ENCODE data around the gene DIS3L2.

The DIS3L2 gene

DNA sequence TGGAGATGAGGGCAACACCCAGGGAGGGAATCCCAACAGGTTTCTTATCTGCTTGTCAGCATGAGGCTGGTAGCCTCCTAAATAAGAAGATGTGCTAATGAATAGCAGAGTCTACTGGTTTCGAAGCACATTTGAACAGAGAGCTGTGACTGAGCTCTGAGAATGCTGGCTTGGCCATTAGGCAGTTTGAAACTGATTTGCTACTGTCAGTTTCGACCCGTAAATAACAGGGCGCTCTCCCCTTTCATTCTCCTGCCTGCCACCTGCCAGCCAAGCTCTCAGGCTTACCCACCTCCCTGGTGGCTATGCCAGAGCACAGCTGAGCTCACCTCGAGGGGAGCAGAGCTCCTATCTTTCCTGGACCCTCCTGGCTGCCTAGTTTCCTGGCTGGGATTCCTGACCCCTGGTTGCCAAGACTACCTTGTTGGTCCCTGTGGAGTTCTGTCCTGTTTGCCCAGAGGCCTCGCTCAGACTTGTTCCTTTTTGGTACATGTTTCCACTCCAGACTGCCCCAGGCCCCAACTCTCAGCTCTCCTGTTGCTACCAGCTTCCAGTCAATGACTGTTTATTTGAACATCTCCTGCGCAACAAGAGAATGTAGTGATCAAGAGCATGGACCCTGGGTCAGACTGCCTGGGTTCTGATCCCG is 314.7 kb downstream of the DIS3L2 start:
- no peak for DNase-seq

DNA sequence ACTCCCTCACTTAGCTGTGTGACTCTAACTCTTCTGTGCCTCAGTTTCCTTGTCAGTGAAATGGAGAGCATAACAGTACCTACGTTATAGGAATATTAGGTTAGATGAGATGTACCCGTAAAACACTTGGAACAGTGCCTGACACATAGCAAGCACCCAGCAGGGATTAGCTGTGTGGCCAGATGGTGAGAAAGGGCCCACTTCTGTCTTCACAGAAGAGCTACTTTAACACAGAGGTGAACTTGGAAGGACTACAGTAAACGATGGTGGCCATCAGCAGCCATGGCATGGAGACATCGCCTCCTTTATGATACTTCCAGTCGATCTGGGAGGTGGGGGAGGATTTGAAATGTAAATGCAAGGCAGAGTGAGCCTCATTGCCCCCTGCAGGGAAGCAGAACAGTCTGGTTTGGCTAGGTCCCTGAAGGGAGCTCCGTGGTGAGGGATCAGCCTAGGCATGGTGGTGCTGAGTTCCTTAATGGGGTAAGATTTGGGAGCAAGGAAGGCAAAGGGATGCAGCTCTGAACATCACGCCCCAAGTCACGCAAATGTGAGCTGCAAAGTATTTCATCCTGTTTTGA is 315.3 kb downstream of the DIS3L2 start:
- no peak for DNase-seq

DNA sequence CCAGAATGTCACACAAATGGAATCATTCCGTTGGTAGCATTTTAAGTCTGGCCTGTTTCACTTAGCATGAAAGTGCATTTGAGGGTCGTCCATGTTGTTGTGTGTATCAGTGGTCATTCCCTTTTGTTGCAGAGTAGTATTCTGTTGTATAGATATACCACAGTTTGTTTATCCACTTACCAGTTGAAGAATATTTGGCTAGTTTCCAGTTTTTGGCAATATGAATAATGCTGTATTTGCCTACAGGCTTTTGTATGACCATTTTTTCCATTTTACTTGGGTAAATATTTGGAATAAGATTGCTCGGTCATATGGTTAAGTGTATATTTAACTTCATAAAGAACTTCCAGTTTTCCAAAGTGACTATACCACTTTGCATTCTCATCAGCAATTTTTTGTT is 317.0 kb downstream of the DIS3L2 start:
- DNase-seq = no peak

DNA sequence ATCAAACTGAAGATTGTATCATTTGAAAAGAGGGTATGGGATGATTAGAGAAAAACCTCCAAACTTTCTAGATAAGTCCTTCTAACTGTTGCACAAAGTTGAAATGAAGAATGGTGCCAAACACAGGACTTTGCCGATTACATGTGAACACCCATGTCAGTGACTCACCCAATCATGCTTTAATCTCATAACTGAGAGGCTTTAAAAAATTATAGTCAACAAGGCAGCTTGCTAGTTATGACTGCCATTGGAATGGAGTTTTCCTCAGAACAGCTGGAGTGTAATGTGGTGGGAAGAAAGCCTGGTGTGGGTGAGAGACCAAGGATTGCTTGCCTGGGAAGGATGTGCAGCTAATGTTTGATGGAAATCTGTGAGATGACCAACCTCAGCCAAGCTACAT is 318.8 kb downstream of the DIS3L2 start:
- DNase-seq = no peak

DNA sequence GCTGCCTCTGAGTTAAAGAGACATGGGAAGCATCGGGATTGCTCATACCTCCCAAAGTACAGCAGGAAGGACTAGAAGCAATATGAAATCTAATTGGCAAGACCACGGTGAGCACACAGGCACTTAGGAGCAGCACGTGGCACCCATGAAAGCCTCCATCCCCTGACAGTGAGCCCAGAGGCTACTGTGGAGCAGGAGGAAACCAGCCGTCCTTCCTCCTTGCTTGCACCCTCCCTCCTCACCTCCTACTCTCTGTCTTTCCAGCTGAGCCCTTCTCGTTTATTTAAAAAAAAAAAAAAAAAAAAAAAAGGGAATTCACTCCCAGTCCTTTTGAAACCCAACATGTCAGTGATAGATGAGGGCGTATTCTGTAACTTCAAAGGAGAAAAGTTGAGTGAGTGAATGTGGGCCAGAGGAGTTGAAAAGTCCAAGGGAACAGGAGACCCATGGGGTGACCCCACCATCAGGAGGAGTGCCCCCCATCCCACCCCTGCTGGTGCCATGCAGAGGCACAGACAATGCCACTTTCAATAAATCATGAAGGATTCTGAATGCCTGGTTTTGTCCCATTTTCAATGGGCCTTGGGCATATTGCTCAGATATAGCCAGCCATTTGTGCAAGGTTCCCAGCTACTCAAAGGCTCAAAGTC is 320.5 kb downstream of the DIS3L2 start:
- DNase-seq = no peak

DNA sequence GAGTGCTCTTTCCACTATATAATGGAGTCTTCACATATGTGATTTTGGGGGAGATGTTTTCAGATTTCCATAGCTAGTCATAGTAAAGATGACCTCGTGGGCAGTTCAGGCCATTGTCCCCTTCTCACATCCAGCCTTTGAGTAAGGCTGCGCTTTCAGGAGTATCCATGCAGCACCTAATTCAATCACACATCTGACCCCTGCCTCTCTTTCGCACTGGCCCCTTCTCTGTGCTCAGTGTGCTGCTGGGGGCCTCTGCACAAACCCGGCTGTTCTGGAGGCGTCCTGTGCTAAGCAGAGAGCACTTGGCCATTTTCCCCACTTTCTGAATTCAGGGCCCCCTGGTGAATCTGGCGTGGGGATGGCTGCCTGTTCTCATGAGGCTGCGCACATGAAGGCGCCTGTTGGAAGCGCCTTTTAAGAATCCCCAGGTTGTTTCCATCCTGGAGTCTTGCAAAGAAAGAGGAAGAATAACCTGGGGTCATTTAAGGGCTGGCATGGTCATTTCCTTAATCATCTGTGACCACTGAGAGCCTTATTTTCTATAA is 321.1 kb downstream of the DIS3L2 start:
- DNase-seq = no peak

DNA sequence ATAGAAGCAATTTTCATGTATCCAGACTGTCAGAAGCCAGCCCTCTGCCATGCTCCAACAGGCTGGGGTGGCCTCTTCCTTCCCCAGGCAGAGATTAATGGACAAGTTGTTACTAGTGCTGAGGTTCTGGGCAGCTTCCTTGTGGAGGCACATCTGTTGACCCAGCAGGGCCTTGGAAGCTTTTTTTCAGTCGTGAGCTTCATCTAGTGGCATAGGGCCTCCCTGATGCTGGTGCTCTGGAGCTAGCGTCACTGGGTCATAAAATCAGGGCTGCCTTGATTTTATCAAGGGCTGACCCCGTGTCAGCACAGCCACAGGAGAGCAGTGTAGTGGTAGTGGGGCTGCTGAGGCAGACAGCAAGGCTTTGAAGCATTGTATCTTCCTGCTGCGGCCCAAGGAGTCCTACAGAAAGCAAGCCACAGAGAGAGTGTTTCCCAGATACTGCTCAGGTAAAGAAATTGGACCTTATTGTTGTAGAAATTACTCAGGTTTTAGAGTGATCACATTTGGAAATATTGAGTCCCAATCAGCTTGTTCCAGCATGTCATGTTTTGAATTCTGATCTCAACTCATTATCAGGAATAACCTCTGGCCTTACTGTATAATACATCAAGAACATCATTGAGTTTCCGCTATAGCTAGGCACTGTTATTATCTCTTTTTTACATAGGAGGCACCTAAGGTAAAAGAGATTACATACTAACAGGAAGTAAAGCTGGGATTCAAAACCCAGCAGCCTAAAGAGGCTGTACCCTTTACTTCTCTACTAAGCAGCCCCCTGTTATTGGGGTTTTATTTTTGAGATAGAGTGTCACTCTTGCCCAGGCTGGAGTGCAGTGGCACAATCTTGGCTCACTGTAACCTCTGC is 324.7 kb downstream of the DIS3L2 start:
- DNase-seq = no peak

DNA sequence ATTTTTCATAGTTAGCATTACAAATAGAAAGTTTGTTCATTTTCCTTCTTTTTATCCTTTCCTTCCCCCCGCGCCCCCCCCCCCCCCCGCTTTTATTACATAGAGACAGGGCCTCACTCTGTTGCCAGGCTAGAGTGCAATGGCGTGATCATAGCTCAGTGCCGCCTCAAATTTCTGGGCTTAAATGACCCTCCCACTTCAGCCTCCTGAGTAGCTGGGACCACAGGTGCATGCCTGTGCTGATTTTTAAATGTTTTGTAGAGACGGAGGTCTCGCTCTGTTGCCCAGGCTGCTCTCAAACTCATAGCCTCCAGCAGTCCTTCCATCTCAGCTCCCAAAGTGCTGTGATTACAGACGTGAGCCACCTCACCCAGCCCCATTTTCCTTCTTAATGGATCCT is 325.8 kb downstream of the DIS3L2 start:
- DNase-seq = no peak

DNA sequence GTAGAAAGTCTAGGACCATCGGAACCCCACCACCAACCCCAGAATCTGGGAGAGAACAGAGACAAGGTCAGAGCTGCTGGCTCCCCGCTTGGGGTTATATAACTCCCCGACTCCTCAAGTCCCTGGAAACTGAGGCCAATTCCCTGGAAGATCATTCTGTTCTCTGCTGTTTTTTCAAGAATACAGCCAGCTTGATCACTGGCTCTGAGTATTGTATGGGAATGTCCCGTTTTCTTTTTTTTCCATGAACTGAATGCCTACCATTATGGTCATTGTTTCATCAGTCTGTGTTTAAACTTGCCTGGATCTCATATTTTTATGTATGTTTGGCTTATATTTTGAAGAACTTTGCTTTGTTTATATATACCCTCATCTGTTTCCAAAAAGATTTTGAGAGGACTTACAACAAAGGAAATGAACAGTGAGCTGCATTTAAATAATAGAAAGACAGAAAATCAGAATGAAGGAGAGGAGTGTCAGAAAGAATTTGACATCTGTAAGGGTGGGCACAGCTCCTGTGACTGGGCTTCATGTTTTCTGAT is 327.0 kb downstream of the DIS3L2 start:
- no peak for DNase-seq

DNA sequence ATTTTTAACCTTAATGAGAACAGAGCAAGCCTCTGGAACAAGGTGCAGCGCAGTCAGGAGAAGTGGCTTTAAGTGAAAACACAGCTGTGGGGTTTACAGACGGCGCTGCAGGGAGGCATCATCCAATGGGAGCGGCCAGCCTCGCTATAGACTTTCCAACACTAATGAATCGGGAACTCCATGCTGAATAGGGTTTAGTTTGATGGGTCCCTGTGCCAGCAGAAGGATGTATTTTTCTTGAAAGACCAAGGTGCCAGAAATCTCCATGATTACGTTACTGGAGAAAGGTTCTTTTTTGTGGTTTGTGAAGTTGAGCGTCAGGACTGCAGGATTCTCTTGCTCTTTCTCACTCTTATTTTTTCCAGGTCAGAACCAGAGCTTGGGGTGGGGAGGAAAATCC is 329.2 kb downstream of the DIS3L2 start:
- no peak for DNase-seq

DNA sequence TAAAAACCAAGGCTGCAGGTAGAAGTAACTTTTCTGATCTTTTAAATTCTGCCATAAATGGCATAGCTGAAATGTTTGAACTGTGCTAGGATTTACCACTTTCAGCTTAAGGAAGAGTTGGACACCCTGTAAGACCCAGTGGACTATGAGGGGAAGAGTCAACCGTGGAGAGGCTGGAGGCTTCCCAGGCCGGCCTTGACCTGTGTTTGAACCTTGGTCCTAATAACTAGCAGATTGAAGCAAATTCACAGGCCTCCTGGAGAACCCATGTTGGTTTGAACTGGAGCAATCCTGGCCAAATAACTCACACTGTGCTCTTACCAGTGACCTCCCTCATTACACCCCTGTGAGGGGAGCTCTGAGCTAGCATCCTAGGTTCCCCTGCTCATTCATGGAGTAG is 329.8 kb downstream of the DIS3L2 start:
- DNase-seq = no peak

DNA sequence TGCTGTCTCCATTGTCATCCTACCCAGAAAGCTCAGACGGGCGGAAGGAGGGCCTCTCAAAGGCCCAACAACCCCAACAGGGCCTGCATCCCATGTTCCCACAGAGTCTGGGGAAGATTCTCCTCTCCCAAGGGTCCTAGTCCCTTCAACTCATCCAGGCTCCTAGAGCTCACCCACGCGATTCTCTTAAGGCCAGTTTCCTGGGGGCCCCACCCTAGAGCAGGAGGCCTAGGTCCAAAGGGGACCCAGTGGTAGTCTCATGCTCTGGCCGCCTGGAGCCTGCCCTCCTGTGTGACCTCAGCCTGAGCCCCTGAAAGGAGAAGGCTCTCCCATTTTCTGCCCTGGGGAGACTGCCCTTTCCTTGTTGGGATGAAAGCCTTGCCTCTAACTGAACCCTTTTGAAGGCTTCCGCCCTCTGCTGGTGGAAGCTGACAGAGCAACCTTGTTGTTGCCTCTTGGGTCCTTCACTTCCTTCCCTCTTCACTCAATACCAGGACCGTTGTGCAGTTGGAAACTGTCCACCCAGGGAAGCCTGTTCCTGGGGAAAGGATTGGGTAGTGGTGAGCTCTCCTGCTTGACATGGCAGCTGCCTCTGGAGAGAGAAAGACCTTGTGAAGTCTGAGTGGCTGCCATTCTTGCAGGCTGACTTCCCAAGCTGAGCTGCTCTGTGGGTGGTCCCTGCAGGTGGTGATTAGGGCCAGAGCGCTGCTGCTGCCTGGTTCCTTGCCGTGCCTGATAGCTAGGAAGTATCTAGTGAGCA is 331.1 kb downstream of the DIS3L2 start:
- peak; percentile 64 for DNase-seq

DNA sequence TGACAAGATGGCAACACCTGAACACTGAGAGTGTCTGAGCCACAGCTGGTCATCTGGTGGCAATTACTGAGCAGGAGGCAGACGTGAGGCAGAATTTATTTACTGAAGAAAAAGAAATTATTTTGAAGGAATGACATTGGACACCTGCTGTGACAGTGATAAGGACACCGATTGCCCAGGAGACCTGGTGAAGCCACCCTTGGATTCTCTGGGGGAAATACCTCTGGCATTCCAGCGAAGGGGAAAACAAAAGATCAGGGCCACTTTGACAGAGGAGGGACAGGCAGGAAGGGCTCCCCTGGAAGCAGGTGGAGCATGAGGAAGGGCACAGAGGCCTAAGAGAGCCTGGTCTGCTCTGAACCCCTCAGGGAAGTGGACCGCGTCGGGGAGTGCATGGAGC is 331.7 kb downstream of the DIS3L2 start:
- no peak for DNase-seq

DNA sequence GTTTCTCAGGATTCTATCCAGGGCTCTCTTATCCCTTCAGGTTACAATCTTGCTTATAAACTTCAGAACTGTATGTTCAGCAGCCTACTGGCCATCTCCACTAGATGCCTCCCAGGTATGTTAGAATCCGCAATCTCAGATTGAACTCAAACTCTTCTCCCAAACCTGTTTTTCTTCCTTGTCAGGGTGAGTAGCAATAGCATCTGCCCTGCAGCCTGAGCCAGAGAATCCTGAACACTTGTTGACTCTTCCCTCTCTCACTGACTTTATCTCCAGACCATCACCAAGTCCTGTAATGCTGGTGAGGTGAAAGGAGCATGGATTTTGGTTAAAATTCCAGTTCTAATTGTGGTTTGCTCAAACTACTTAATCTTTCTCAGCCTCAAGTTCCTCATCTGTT is 334.5 kb downstream of the DIS3L2 start:
- no peak for DNase-seq

DNA sequence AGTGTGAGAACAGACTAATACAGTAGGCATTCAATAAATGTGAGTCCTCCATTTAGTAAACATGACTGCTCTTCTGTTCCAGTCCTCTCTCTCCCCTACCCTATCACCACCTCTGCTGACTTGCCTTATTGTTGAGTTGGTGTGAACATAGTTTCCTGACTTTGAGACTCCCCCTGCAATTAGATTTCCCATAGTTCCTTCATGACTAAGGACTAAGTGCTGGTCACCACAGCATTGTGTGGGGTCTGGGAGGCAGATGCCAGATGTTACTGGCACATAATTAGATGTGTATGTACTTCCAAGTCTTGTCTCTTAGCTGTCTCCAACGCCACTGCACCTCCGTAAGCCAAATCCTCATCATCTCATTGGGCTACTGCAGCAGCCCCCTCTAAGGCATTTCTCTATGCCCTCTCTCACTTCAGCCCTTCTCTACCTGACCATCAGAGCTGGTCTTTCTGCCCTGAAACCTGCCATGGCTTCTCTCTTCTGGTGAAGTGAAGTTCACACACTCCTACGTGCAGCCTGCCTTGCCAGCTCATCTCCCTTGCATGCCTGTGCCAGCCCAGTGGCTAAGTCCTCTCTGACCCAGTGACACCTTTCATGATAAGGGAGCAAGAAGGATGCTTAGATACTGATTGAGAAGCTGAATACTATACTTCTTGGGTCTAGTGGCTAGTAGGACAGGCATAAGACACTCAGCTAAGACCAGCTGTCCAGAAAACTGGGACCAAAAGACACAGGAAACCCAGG is 335.4 kb downstream of the DIS3L2 start:
- DNase-seq = no peak

DNA sequence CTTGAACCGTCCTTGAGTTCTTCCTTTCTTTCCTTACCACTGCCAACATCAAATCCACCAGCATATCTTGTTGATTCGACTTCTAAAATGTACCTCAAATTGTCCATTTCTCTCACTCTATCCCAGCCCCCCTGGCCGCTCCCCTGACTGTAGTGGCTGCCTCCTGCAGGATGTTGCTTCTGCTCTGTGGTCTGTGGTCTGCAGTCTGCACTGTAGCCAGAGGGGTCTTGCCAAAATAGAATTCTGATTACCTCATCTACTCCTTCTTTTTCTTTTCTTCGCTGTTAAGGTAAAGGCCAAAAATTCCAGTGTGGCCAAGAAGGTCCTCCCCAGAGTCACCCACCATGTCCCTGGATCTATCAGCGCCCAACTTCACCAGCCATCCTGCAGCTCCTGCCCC is 337.6 kb downstream of the DIS3L2 start:
- no peak for DNase-seq

DNA sequence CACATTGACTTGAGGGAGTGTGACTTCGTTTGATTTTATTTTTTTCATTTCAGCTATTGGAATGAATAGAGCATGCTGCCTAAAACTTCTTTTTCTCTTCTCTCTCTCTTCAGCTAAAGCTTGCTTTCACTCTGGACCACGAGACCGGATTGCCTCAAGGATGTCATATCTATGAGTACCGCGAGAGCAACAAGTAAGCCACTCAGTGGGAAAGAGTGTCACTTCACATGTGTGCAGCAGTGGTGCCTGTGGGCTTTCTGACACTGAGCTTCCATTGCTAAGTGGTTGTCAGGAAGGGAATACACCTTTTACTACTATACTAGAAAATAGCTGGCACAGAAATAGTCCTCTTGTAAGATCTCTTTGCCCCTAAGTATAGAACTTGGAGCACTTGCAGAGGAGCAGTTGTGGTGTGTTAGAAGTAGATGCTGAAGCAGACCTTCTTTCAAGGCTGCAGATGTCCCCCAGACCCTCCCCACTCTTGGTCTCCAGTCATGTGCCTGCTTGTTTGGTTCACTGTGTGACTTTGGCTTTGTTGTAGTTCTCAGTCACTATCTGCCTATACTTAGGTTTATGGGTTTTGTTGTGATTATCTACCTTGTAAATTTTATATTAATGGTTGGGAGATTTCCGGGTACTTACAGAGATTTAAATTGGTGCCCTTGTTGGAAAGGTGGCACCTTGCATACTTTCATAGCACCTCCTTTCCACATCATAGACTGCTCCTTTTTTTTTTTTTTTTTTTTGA is 338.6 kb downstream of the DIS3L2 start:
- DNase-seq = no peak

DNA sequence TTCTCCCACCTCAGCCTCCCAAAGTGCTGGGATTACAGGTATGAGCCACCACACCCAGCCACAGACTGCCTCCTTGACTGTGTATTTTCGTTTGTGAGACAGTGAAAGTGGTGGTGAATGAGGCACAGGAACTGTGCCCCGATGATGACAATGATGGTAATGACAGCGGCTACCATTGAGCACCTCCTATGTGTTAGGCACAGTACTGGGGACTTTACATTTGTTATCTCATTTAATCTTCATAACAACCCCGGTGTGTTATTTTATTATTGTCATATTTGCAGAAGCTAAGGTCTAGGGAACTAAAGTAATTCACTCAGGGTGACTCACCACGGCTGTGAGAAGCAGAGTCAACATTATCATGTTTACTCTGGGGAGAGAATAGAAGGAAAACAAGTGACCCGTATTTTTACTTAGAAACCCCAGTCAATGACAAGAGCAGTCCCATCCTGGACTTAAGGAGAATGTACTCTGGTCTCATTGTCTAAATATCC is 339.4 kb downstream of the DIS3L2 start:
- no peak for DNase-seq

DNA sequence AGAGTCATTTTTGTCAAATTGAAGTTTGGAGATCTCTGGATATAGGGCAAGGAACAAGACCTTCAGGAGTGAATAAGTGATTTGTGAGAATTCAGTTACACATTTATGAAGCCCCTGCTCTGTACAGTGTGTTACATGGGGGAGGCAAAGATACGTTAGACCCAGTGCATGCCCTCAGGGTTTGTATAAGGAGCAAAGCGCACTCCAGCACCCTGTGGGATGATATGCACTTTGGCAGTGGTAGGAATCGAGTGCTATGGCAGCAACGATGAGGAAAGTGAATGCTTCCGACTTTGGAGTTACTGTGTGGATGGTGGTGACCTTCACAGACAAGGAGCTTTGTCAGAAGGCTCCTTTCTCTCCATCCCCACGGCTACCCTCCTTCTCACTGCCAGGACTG is 342.7 kb downstream of the DIS3L2 start:
- no peak for DNase-seq

DNA sequence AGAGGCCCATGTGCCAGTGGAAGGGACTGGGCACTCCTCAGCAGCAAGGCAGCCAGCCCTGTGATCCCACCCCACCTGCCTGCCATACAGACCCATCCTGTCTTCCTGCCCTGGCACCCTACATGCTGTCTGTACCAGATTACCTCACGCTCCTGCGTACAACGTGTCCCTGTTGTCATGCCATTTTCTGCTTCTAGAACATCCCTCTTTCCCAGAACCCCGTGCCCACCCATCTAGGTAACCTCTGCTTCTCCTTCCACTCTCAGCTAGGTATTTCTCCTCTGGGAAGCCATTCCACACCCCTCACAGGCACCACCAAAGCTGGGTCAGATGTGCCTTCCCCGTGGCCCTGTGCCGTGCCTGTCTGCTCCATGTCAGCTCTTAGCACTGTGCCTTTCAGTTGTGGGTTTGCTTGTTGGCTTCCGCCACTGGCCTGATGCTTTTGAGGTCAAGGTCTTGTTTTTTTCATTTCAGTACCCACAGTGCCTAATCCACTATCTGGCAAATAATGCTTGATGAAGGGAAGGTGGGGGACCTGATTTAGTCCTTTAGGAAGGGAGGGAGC is 345.3 kb downstream of the DIS3L2 start:
- DNase-seq = no peak
